Activated CD4-positive, alpha-beta T cell treated with anti-CD3 and anti-CD28 coated beads, Interleukin-2, amount 50 U/mL, for 24 hours (primary cell): Measurements from ENCODE around the gene NUDT8.
"Not testable (repeated sequence)": the region's sequence is repeated elsewhere in the genome, so short reads cannot be mapped to it uniquely, and the experiment has no call there.

Experiments
- DNase-seq, 2 donors: peaks; one replicate each; pipeline ENCODE4 v3.0.0-alpha.2; 2020; ENCODE audit warnings: low read depth in 1 of 2, low spot score in 1 of 2

NUDT8 gene

DNA sequence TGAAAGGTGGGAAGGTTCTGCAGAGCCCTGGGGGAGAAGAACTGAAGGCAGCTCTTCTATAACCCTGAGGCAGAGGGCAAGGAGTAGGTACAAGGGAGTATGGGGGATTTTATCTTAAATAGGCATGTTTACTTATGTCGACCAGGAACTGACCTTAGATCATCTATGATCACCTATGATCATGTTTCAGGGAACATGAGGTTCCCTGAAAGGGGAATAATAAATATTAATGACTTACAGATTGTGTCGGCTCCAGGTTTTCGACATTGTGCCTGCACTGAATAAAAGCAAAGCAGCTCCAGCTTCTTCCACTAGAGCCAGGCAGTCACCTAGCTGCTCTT lies 36.2 kb downstream of the NUDT8 start:
- no peak for DNase-seq

DNA sequence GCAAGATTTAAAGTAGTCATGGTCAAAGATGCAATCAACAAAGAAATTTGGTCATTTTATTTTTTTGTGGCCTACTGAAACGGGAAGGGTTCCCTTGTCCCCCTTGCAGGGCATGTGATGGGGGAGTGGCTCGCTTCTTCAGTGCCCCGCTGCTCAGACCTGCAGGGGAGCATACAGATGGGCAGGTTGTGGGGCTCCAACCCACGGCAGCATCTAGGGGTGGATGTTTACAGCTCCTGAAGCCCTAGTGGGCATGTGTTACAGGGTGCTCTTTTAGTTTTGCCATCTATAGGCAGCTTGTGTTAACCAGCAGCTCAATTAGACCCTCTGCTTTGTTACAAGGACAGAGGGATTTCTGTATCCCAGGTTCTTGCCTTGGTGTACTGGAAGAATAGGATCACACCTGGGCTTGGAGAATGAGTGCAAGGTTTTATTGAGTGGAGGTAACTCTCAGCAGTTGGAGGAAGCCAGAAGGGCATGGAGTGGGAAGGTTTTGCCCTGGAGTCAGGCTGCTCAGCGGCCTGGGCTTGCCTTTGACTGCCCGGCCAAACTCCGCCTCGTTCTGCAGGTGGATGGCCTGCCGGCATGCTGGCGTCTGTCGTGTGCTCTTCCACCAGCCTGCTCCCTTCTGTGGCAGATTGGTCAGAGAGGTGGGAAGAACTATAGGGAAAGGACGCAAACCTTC lies 36.7 kb downstream of the NUDT8 start:
- DNase-seq = no peak

DNA sequence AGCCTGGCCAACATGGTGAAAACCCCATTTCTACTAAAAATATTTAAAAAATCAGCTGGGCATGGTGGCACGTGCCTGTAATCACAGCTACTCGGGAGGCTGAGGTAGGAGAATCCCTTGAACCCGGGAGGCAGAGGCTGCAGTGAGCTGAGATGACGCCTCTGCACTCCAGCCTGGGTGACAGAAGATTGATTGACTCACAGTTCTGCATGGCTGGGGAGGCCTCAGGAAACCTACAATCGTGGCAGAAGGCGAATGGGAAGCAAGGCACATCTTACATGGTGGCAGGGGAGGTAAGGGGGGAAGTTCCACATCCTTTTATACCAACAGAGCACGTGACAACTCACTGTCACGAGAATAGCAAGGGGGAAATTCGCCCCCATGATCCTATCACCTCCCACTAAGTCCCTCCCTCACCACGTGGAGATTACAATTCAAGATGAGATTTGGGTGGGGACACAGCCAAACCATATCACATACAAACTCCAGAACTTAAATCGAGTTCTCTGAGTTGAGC lies 40.8 kb downstream of the NUDT8 start:
- not testable (repeated sequence) for DNase-seq

DNA sequence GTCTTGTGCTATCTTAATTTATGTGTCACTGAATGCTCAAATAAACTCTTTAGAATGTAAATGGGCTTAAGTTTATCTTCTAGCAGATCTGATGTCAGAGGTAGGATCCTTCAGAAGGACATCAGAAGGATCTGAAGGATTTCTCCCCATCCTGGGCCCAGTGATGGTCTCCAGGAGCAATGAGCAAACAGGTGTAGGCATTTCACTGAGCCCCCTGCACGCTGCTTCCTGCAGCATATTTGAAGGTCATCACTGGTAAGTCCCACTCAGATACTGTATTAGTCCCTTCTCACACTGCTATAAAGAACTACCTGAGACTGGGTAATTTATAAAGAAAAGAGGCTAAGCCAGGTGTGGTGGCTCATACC lies 41.6 kb downstream of the NUDT8 start:
- no peak for DNase-seq

DNA sequence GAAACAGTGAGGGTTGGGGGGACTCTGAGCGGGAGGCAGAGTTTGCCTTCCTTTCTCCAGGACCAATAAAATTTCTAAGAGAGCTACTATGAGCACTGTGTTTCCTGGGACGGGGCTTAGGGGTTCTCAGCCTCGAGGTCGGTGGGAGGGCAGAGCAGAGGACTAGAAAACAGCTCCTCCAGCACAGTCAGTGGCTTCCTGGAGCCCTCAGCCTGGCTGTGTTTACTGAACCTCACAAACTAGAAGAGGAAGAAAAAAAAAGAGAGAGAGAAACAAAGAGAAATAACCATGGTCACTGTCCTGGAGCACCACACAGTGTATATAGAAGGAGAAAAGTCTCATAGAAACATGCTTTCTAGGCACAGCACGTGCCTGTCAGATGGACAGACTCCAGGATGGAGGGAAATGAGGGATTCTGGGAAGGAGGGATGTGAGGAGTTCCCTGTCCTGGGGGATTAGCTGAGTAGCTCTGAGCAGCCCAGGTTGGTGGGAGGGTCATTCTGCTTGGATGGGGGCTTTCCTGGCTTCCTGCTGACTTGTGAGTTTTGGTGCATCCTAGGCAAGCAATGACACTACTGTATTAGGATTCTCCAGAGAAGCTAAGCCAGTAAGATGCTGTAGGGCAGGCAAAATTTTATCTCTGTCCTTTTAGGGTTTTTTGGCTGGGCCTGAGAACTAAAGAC lies 43.0 kb downstream of the NUDT8 start:
- DNase-seq = no peak

DNA sequence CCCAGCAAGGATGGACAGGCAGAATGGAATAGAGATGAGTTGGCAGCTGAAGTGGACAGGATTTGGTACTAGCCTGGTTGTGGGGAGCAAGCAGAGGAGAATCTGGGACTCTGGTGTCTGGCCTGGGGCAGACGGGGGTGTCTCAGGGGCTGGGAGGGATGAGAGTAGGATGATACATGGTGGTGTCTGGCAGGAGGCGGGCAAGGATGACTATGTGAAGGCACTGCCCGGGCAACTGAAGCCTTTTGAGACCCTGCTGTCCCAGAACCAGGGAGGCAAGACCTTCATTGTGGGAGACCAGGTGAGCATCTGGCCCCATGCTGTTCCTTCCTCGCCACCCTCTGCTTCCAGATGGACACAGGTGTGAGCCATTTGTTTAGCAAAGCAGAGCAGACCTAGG lies 43.8 kb downstream of the NUDT8 start:
- no peak for DNase-seq

DNA sequence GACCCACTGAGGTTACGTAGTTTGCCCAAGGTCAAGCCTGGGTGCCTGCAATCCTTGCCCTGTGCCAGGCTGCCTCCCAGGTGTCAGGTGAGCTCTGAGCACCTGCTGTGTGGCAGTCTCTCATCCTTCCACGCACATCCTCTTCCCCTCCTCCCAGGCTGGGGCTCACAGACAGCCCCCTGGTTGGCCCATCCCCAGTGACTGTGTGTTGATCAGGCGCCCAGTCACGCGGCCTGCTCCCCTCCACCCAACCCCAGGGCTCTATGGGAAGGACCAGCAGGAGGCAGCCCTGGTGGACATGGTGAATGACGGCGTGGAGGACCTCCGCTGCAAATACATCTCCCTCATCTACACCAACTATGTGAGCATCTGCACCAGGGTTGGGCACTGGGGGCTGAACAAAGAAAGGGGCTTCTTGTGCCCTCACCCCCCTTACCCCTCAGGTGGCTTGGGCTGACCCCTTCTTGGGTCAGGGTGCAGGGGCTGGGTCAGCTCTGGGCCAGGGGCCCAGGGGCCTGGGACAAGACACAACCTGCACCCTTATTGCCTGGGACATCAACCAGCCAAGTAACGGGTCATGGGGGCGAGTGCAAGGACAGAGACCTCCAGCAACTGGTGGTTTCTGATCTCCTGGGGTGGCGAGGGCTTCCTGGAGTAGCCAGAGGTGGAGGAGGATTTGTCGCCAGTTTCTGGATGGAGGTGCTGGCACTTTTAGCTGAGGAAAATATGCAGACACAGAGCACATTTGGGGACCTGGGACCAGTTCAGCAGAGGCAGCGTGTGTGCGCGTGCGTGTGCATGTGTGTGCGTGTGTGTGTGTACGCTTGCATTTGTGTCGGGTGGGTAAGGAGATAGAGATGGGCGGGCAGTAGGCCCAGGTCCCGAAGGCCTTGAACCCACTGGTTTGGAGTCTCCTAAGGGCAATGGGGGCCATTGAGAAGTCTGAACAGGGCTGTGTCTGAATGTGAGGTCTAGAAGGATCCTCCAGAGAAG lies 44.6 kb downstream of the NUDT8 start:
- DNase-seq = no peak

DNA sequence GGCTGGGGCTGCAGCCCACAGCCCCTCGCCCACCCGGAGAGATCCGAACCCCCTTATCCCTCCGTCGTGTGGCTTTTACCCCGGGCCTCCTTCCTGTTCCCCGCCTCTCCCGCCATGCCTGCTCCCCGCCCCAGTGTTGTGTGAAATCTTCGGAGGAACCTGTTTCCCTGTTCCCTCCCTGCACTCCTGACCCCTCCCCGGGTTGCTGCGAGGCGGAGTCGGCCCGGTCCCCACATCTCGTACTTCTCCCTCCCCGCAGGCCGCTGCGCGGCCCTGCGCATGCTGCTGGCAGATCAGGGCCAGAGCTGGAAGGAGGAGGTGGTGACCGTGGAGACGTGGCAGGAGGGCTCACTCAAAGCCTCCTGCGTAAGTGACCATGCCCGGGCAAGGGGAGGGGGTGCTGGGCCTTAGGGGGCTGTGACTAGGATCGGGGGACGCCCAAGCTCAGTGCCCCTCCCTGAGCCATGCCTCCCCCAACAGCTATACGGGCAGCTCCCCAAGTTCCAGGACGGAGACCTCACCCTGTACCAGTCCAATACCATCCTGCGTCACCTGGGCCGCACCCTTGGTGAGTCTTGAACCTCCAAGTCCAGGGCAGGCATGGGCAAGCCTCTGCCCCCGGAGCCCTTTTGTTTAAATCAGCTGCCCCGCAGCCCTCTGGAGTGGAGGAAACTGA lies 45.4 kb downstream of the NUDT8 start:
- peak in 1 of 2 donors; percentile 17 for DNase-seq

DNA sequence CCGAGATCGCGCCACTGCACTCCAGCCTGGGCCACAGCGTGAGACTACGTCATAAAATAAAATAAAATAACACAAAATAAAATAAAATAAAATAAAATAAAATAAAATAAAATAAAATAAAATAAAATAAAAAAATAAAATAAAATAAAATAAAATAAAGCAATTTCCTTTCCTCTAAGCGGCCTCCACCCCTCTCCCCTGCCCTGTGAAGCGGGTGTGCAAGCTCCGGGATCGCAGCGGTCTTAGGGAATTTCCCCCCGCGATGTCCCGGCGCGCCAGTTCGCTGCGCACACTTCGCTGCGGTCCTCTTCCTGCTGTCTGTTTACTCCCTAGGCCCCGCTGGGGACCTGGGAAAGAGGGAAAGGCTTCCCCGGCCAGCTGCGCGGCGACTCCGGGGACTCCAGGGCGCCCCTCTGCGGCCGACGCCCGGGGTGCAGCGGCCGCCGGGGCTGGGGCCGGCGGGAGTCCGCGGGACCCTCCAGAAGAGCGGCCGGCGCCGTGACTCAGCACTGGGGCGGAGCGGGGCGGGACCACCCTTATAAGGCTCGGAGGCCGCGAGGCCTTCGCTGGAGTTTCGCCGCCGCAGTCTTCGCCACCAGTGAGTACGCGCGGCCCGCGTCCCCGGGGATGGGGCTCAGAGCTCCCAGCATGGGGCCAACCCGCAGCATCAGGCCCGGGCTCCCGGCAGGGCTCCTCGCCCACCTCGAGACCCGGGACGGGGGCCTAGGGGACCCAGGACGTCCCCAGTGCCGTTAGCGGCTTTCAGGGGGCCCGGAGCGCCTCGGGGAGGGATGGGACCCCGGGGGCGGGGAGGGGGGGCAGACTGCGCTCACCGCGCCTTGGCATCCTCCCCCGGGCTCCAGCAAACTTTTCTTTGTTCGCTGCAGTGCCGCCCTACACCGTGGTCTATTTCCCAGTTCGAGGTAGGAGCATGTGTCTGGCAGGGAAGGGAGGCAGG lies 46.2 kb downstream of the NUDT8 start, which contains the start of gene GSTP1:
TSS of gene GSTP1 (plus strand) at position 566 of the 958 bp plus-strand sequence. CDS start at position 598, 32 bp downstream.
- peak; percentile 64 to 68 for DNase-seq

DNA sequence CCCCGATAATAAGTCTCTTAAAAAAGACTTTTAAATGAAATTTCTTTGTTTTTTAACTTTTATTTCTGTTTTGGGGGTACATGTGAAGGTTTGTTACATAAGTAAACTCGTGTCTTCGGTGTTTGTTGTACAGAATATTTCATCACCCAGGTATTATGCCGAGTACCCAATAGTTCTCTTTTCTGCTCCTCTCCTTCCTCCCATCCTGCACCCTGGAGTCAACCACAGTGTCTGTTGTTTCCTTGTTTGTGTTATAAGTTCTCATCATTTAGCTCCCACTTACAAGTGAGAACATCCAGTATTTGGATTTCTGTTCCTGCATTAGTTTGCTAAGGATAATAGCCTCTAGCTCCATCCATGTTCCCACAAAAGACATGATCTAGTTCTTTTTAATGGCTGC lies 47.7 kb downstream of the NUDT8 start:
- DNase-seq = no peak

DNA sequence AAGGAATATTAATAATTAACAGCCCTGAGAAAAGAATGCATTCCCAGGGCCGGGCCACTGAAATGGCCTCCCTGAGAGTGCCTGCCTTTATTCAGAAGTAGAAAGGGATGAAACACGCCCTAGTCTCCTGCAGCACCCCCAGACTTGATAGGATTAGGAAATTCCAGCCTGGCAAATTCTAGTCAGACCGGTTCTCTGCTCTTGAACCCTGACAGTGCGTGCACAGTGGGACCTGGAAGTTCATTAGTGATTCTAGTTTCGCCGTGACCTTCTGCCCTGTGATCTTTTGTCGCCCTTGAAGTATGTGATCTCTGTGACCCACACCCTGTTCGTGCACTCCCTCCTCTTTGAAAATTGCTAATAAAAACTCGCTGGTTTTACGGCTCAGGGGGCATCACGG lies 48.3 kb downstream of the NUDT8 start:
- no peak for DNase-seq

DNA sequence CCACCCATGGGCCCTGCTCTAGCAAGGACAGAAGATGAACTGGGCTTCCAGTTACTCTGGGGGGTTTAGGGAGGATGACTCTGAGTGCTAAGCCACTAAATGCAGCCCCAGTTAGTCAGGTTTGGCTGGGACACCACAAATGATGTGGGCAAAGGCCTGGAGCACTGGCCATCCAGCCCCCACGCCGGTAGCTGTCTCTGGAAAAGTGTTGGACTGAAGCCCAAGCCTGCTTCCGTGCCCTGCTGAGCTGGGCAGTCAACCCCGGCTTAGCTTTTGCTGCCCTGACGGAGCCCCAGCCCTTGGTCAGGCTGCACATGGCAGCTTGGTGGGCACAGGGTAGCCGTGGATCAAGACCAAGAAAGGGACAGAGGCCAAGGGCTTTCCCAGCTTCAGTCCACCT lies 51.8 kb downstream of the NUDT8 start:
- no peak for DNase-seq
